ENCODE data around the gene MPP2. TPM values are rescaled to one million over a fixed set of nuclear protein-coding genes. Genes with fewer than 3 reads are reported as not detected.

Gene MPP2
- total RNA-seq, 4 donors from 2014 or later: 2.3 to 2.7 (median 2.5) TPM

DNA sequence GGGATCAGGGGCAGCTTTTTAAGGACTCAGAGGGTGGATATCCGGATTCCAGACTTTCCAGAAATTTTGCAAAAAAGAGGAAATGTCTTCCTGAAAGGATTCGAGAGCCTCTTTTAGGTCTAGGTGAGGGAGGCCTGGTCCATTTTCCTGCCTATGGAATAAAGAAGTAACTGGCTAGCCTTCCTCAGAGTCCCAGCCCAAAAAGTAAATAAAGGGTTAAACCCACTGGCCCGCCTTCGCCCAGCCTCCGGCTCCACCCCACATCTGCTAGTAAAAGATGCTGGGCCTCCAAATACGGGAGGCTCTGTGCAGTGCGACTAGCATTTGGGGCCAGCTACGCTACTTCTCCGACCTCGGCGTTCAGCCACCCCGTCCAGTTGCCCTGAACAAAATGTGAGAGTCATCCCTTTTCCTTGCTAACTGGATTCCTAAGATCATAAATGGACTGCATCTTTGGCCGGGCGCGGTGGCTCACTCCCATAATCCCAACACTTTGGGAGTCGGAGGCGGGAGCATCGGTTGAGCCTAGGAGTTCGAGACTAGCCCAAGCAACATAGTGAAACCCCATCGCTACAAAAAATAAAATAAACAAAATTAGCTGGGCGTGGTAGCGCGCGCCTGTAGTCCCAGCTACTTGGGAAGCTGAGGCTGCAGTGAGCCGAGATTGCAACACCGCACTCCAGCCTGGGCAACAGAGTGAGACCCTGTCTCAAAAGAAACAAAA, 824 bp upstream of the MPP2 start:
- Histone ChIP-seq H3K27me3 (peaks cover 27% of the 10 kb centered on the region), H3K9me3 (no peaks in the 10 kb centered on the region), H3K36me3 (no peaks in the 10 kb centered on the region), H3K4me1 (peaks cover 29% of the 10 kb centered on the region), H3K4me3 (peak overlapping the region; percentile 59), H3K27ac (peak overlapping the region; percentile 64)
- 31% methylated on average over 24 of the region's 26 CpGs for WGBS
- no peak for DNase-seq (ENCODE audit: low spot score in 2 of 2)
- TF ChIP-seq EP300 (IDR thresholded peaks at IDR 0.05) (no peak), POLR2A (IDR thresholded peaks at IDR 0.05) (peak in 1 of 2 donors; percentile 42), POLR2AphosphoS5 (IDR thresholded peaks at IDR 0.05) (no peak)

GRCh38 chr17:43906951-43907424, 348 bp downstream of the MPP2 start:
- Histone ChIP-seq H3K4me1 (peaks cover 29% of the 10 kb centered on the region), H3K27me3 (peaks cover 27% of the 10 kb centered on the region), H3K9me3 (no peaks in the 10 kb centered on the region), H3K4me3 (peak overlapping the region; percentile 59), H3K36me3 (no peaks in the 10 kb centered on the region), H3K27ac (peak overlapping the region; percentile 64)
- no peak for TF ChIP-seq POLR2AphosphoS5 (IDR thresholded peaks at IDR 0.05)
- TF ChIP-seq POLR2A (IDR thresholded peaks at IDR 0.05): no peak
- no peak for TF ChIP-seq CTCF (IDR thresholded peaks at IDR 0.05)
- 3% methylated on average over 8 of the region's 29 CpGs for WGBS
- no peak for DNase-seq (ENCODE audit: low spot score in 2 of 2)

GRCh38 chr17:43905985-43906852, 1.1 kb downstream of the MPP2 start:
- Histone ChIP-seq H3K27me3 (peaks cover 27% of the 10 kb centered on the region), H3K36me3 (no peaks in the 10 kb centered on the region), H3K27ac (peak overlapping the region; percentile 64), H3K9me3 (no peaks in the 10 kb centered on the region), H3K4me1 (peaks cover 29% of the 10 kb centered on the region), H3K4me3 (peak overlapping the region; percentile 59)
- peak; percentile 86 to 91 for DNase-seq (ENCODE audit: low spot score in 2 of 2)
- TF ChIP-seq CTCF (IDR thresholded peaks at IDR 0.05): no peak
- no peak for TF ChIP-seq EP300 (IDR thresholded peaks at IDR 0.05)
- TF ChIP-seq POLR2A (IDR thresholded peaks at IDR 0.05): no peak
- no peak for TF ChIP-seq POLR2AphosphoS5 (IDR thresholded peaks at IDR 0.05)
- WGBS: 4% methylated on average over 15 of the region's 37 CpGs

- Histone ChIP-seq H3K4me1 (peaks cover 35% of the 10 kb centered on the region), H3K36me3 (no peaks in the 10 kb centered on the region), H3K27me3 (peaks cover 27% of the 10 kb centered on the region), H3K9me3 (no peaks in the 10 kb centered on the region), H3K4me3 (peak overlapping the region; percentile 59), H3K27ac (no peak overlapping the region)
- WGBS: 63% methylated on average over 2 of the region's 3 CpGs
- DNase-seq (ENCODE audit: low spot score in 2 of 2): no peak
- TF ChIP-seq POLR2A (IDR thresholded peaks at IDR 0.05) (no peak), CTCF (IDR thresholded peaks at IDR 0.05) (no peak), EP300 (IDR thresholded peaks at IDR 0.05) (no peak), POLR2AphosphoS5 (IDR thresholded peaks at IDR 0.05) (no peak)
Measured at GRCh38 chr17:43905400-43905984, 1.8 kb downstream of the MPP2 start.

- DNase-seq (ENCODE audit: low spot score in 2 of 2): no peak
- H3K36me3 ChIP-seq: no peaks in the 10 kb centered on the region
- peaks cover 41% of the 10 kb centered on the region for H3K4me1 ChIP-seq
- H3K27ac ChIP-seq: no peak overlapping the region
- no peak for TF ChIP-seq CTCF (IDR thresholded peaks at IDR 0.05)
- H3K4me3 ChIP-seq: no peak overlapping the region
- H3K9me3 ChIP-seq: no peaks in the 10 kb centered on the region
- 58% methylated on average over 7 of the region's 7 CpGs for WGBS
- peaks cover 21% of the 10 kb centered on the region for H3K27me3 ChIP-seq
Measured at GRCh38 chr17:43901861-43902589, 5.3 kb downstream of the MPP2 start.
